Right ventricle myocardium inferior (tissue), 1 donor: ENCODE results near the gene GID8. TPM values are rescaled to one million over a fixed set of nuclear protein-coding genes. Genes with fewer than 3 reads are reported as not detected.
"Not testable (repeated sequence)": the region's sequence is repeated elsewhere in the genome, so short reads cannot be mapped to it uniquely, and the experiment has no call there.

Source experiments
- ATAC-seq: fragments of 200-7000 bp; cut with Tn5 transposase; one replicate; pipeline ENCODE4 v1.9.1; 2020; ENCODE audit warnings: mild to moderate bottlenecking, moderate library complexity
- DNase-seq: peaks from one replicate; pipeline ENCODE4 v3.0.0; 2021; ENCODE audit errors: missing footprints
- intact Hi-C: fragments of 100-400 bp; cut with DNase I; formaldehyde crosslinking; loops from one replicate; pipeline ENCODE4 v1.11.0; 2022
- total RNA-seq: library from RNA; stranded (reverse); fragmentation: NEBNext Ultra II Directional; extraction: Animal tissue kit (Norgen Biotek cat#: 25700); gene quantifications from one replicate; pipeline ENCODE4 v1.2.1, GENCODE V29; 2021
- donor health status: DM: no; HTN: yes; CAD: no; lungs with severe emphysema.

Gene GID8
- total RNA-seq, 1 donor from 2014 or later = 16.1 TPM

GRCh38 chr20:62917720-62918119 lies 20.2 kb upstream of the GID8 start:
- DNase-seq (no peak), ATAC-seq (no peak)
- intact Hi-C loops = no loop called here

- DNase-seq (no peak), ATAC-seq (no peak)
- intact Hi-C loops = no loop called here
These were observed 19.8 kb upstream of the GID8 start for GRCh38 chr20:62918147-62918546.

GRCh38 chr20:62918831-62919230 lies 19.1 kb upstream of the GID8 start:
- DNase-seq (no peak), ATAC-seq (no peak)
- intact Hi-C loops = no loop called here

- intact Hi-C loops = no loop called here
- ATAC-seq (no peak), DNase-seq (no peak)
These were observed 17.8 kb upstream of the GID8 start for GRCh38 chr20:62920039-62920645.

GRCh38 chr20:62921119-62921687 lies 16.7 kb upstream of the GID8 start:
- DNase-seq = no peak
- intact Hi-C loops = no loop called here
- ATAC-seq = peak; percentile 42

GRCh38 chr20:62922451-62922921 lies 15.5 kb upstream of the GID8 start:
- no peak for DNase-seq
- intact Hi-C loops = no loop called here

GRCh38 chr20:62923059-62923668 lies 14.8 kb upstream of the GID8 start:
- ATAC-seq, intact Hi-C loops, DNase-seq: not testable (repeated sequence)

More at GRCh38 chr20:62922451-62922921, 15.5 kb upstream of the GID8 start:
- ATAC-seq = no peak

GRCh38 chr20:62923669-62924441 lies 14.1 kb upstream of the GID8 start:
- intact Hi-C loops = no loop called here

GRCh38 chr20:62924442-62925075 lies 13.4 kb upstream of the GID8 start:
- no peak for ATAC-seq
- intact Hi-C loops = loop anchor here (5.0 kb wide), 1 partner anchor 47 kb away; no protein-coding TSS in a partner anchor
- DNase-seq = no peak

More at GRCh38 chr20:62923669-62924441, 14.1 kb upstream of the GID8 start:
- DNase-seq (no peak), ATAC-seq (no peak)

GRCh38 chr20:62925076-62925419 lies 12.9 kb upstream of the GID8 start:
- DNase-seq (no peak), ATAC-seq (no peak)
- intact Hi-C loops = loop anchor here (5.0 kb wide), 1 partner anchor 48 kb away; no protein-coding TSS in a partner anchor

GRCh38 chr20:62925420-62926228 lies 12.3 kb upstream of the GID8 start:
- ATAC-seq (no peak), DNase-seq (no peak)
- intact Hi-C loops = loop anchor here (5.0 kb wide), 1 partner anchor 48 kb away; no protein-coding TSS in a partner anchor

- intact Hi-C loops = loop anchor here (5.0 kb wide), 1 partner anchor 49 kb away; no protein-coding TSS in a partner anchor
- DNase-seq (peak; percentile 95), ATAC-seq (peak; percentile 95)
These were observed 11.5 kb upstream of the GID8 start, which contains the start of gene DIDO1 for GRCh38 chr20:62926229-62927127. DIDO1 (minus strand) TSS chr20:62926505.

- ATAC-seq (no peak), DNase-seq (no peak)
- intact Hi-C loops = loop anchor here (5.0 kb wide), 1 partner anchor 50 kb away; no protein-coding TSS in a partner anchor
These were observed 10.7 kb upstream of the GID8 start for GRCh38 chr20:62927128-62927705.

- DNase-seq (no peak), ATAC-seq (no peak)
- intact Hi-C loops = loop anchor here (5.0 kb wide), 1 partner anchor 51 kb away; no protein-coding TSS in a partner anchor
These were observed 9.6 kb upstream of the GID8 start for GRCh38 chr20:62928246-62928939.

- intact Hi-C loops = loop anchor here (5.0 kb wide), 1 partner anchor 52 kb away; no protein-coding TSS in a partner anchor
- DNase-seq = peak; percentile 84
- ATAC-seq = peak; percentile 65
These were observed 8.9 kb upstream of the GID8 start for GRCh38 chr20:62929051-62929538.

- no peak for DNase-seq
- intact Hi-C loops = no loop called here
- no peak for ATAC-seq
These were observed 6.5 kb upstream of the GID8 start for GRCh38 chr20:62931464-62931863.
